KMS-11 (cell line): ENCODE results near the gene RASA3.

Experiments
- H2AFZ ChIP-seq: fragments of 200-600 bp; sonication (generic); 2 replicates; pipeline ENCODE4 v1.6.1; 2016; ENCODE audit warnings: antibody characterized with exemption, mixed run types, low read depth
- H3K27ac ChIP-seq: fragments of 200-600 bp; sonication (generic); 2 replicates; pipeline ENCODE4 v1.6.1; 2016; ENCODE audit warnings: mild to moderate bottlenecking, mixed run types
- H3K27me3 ChIP-seq: fragments of 200-600 bp; sonication (generic); 2 replicates; pipeline ENCODE4 v1.6.1; 2017; ENCODE audit warnings: mild to moderate bottlenecking, low read depth, mixed run types, moderate library complexity; ENCODE audit not compliant: insufficient read depth
- H3K36me3 ChIP-seq: fragments of 200-600 bp; sonication (generic); 2 replicates; pipeline ENCODE4 v1.6.1; 2017; ENCODE audit warnings: mild to moderate bottlenecking, mixed run types; ENCODE audit not compliant: insufficient read depth
- H3K4me1 ChIP-seq: fragments of 200-600 bp; sonication (generic); 2 replicates; pipeline ENCODE4 v1.6.1; 2016; ENCODE audit warnings: mild to moderate bottlenecking, low read depth, mixed run types; ENCODE audit not compliant: poor library complexity, severe bottlenecking
- H3K4me2 ChIP-seq: fragments of 200-600 bp; sonication (generic); 2 replicates; pipeline ENCODE4 v1.7.0; 2016; ENCODE audit warnings: mild to moderate bottlenecking, mixed run types
- H3K4me3 ChIP-seq: fragments of 200-600 bp; sonication (generic); IDR thresholded peaks from 2 replicates; pipeline ENCODE4 v1.6.1; 2017; ENCODE audit warnings: low read depth, low read length, mixed read lengths; ENCODE audit not compliant: insufficient read depth
- H3K79me2 ChIP-seq: fragments of 200-600 bp; sonication (generic); 2 replicates; pipeline ENCODE4 v1.6.1; 2016; ENCODE audit warnings: low read depth, mixed run types; ENCODE audit not compliant: insufficient read depth
- H3K9ac ChIP-seq: fragments of 200-600 bp; sonication (generic); 2 replicates; pipeline ENCODE4 v1.6.1; 2016; ENCODE audit warnings: mild to moderate bottlenecking, mixed run types
- H4K20me1 ChIP-seq: fragments of 200-600 bp; sonication (generic); 2 replicates; pipeline ENCODE4 v1.6.1; 2016; ENCODE audit warnings: mild to moderate bottlenecking, mixed run types; ENCODE audit not compliant: insufficient read depth
- CTCF ChIP-seq: fragments of 200-600 bp; sonication (generic); conservative IDR thresholded peaks from 2 replicates; pipeline ENCODE4 v1.6.1; 2017; ENCODE audit warnings: low read depth, mild to moderate bottlenecking, antibody characterized with exemption, low read length, moderate library complexity, mixed read lengths

Gene RASA3

GRCh38 chr13:113947311-113948033 lies 185.0 kb downstream of the RASA3 start:
- no peak for TF ChIP-seq CTCF
- no peaks in the 10 kb centered on the region; the same call in 1 of the 2 replicates for H3K27me3 ChIP-seq
- H3K36me3 ChIP-seq = no peaks in the 10 kb centered on the region
- no peaks in the 10 kb centered on the region for H3K79me2 ChIP-seq
- no peak overlapping the region for H3K9ac ChIP-seq
- no peaks in the 10 kb centered on the region for H4K20me1 ChIP-seq
- no peak overlapping the region for H3K27ac ChIP-seq
- H2AFZ ChIP-seq = no peak overlapping the region
- no peak overlapping the region for H3K4me2 ChIP-seq
- no peak overlapping the region for H3K4me3 ChIP-seq
- no peaks in the 10 kb centered on the region for H3K4me1 ChIP-seq

- no peaks in the 10 kb centered on the region for H3K4me1 ChIP-seq
- H3K9ac ChIP-seq = no peak overlapping the region
- H3K79me2 ChIP-seq = no peaks in the 10 kb centered on the region
- no peaks in the 10 kb centered on the region for H4K20me1 ChIP-seq
- no peak for TF ChIP-seq CTCF
- H3K36me3 ChIP-seq = no peaks in the 10 kb centered on the region
- H3K4me3 ChIP-seq = no peak overlapping the region
- no peak overlapping the region for H3K27ac ChIP-seq
- no peaks in the 10 kb centered on the region; the same call in 1 of the 2 replicates for H3K27me3 ChIP-seq
- no peak overlapping the region for H2AFZ ChIP-seq
- H3K4me2 ChIP-seq = no peak overlapping the region
Observed at GRCh38 chr13:113946409-113947181, 185.8 kb downstream of the RASA3 start.

- Histone ChIP-seq H3K9ac (no peak overlapping the region), H3K27ac (no peak overlapping the region), H3K79me2 (no peaks in the 10 kb centered on the region), H3K4me3 (no peak overlapping the region), H4K20me1 (no peaks in the 10 kb centered on the region), H3K27me3 (no peaks in the 10 kb centered on the region; the same call in 1 of the 2 replicates), H3K36me3 (no peaks in the 10 kb centered on the region), H3K4me2 (no peak overlapping the region), H2AFZ (no peak overlapping the region), H3K4me1 (no peaks in the 10 kb centered on the region)
- TF ChIP-seq CTCF = no peak
Observed at GRCh38 chr13:113945857-113946408, 186.5 kb downstream of the RASA3 start.

- no peaks in the 10 kb centered on the region for H3K79me2 ChIP-seq
- TF ChIP-seq CTCF = no peak
Observed at GRCh38 chr13:113943821-113944565, 188.4 kb downstream of the RASA3 start.

More at GRCh38 chr13:113943821-113944565, 188.4 kb downstream of the RASA3 start:
- H3K27me3 ChIP-seq = peaks cover 2% of the 10 kb centered on the region; the same call in 1 of the 2 replicates
- no peaks in the 10 kb centered on the region for H4K20me1 ChIP-seq
- H3K36me3 ChIP-seq = no peaks in the 10 kb centered on the region
- H2AFZ ChIP-seq = no peak overlapping the region
- no peaks in the 10 kb centered on the region for H3K4me1 ChIP-seq
- H3K9ac ChIP-seq = no peak overlapping the region
- no peak overlapping the region for H3K27ac ChIP-seq
- H3K4me2 ChIP-seq = no peak overlapping the region
- H3K4me3 ChIP-seq = no peak overlapping the region
